B cell (primary cell): ENCODE results near the gene RSPRY1.

ENCODE experiments used
- EZH2 ChIP-seq: IDR thresholded peaks from 2 replicates; pipeline ENCODE4 v1.6.1; 2012; ENCODE audit warnings: borderline replicate concordance, low read depth, mild to moderate bottlenecking, moderate library complexity, low read length; ENCODE audit not compliant: insufficient read depth, poor library complexity, severe bottlenecking
- TF ChIP-seq, protein P1 (sequence below): fragments of 200-600 bp; IDR thresholded peaks from one replicate; pipeline ENCODE4 v1.8.0; 2022; ENCODE audit warnings: antibody characterized with exemption, mild to moderate bottlenecking

DNA sequence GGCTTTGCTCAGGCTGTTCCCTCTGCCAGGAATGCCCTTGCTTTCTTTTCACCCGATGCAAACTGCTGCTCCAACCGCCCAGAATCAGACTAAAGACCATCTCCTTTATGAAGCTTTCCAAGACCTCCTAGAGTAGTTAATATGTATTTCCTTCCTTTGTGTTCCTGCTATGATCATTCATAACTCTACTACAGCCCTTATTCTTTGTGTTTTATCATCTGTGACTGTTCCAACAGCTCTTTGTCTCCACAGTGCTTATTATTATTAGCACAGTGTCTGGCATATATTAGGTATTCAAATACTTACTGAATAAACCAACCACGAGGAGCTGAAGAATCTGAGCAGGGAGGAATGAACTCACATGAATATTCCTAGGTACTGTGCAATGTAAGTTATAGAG, 7.9 kb upstream of the RSPRY1 start:
- TF ChIP-seq, protein P1, sequence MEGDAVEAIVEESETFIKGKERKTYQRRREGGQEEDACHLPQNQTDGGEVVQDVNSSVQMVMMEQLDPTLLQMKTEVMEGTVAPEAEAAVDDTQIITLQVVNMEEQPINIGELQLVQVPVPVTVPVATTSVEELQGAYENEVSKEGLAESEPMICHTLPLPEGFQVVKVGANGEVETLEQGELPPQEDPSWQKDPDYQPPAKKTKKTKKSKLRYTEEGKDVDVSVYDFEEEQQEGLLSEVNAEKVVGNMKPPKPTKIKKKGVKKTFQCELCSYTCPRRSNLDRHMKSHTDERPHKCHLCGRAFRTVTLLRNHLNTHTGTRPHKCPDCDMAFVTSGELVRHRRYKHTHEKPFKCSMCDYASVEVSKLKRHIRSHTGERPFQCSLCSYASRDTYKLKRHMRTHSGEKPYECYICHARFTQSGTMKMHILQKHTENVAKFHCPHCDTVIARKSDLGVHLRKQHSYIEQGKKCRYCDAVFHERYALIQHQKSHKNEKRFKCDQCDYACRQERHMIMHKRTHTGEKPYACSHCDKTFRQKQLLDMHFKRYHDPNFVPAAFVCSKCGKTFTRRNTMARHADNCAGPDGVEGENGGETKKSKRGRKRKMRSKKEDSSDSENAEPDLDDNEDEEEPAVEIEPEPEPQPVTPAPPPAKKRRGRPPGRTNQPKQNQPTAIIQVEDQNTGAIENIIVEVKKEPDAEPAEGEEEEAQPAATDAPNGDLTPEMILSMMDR: no peak
- no peak for TF ChIP-seq EZH2
